H9 (cell line): Measurements from ENCODE around the gene ATP13A4. TPM values are rescaled to one million over a fixed set of nuclear protein-coding genes. Genes with fewer than 3 reads are reported as not detected.

Source experiments
- DNase-seq: peaks from one replicate; pipeline ENCODE4 v3.0.0-alpha.2; 2017
- H2AFZ ChIP-seq: one replicate; pipeline ENCODE4 v1.6.1; 2013; ENCODE audit warnings: mild to moderate bottlenecking, low read length, control low read depth, moderate library complexity
- H2AK5ac ChIP-seq: 2 replicates; pipeline ENCODE4 v1.6.1; 2013; ENCODE audit warnings: low read length, control low read depth, mixed read lengths; ENCODE audit not compliant: insufficient read length
- H2BK120ac ChIP-seq: one replicate; pipeline ENCODE4 v1.6.1; 2013; ENCODE audit warnings: low read depth, mild to moderate bottlenecking, low read length, control low read depth, inconsistent platforms; ENCODE audit not compliant: poor library complexity, severe bottlenecking
- H2BK12ac ChIP-seq: 2 replicates; pipeline ENCODE4 v1.6.1; 2013; ENCODE audit warnings: low read length, control low read depth, mixed read lengths, low read depth; ENCODE audit not compliant: insufficient read length
- H2BK15ac ChIP-seq: 2 replicates; pipeline ENCODE4 v1.6.1; 2013; ENCODE audit warnings: low read depth, low read length, control low read depth
- H2BK20ac ChIP-seq: one replicate; pipeline ENCODE4 v1.6.1; 2013; ENCODE audit warnings: low read depth, mild to moderate bottlenecking, low read length, control low read depth, inconsistent platforms; ENCODE audit not compliant: poor library complexity, severe bottlenecking
- H2BK5ac ChIP-seq: 2 replicates; pipeline ENCODE4 v1.6.1; 2013; ENCODE audit warnings: low read length, control low read depth, mixed read lengths; ENCODE audit not compliant: insufficient read length
- H3K14ac ChIP-seq: 2 replicates; pipeline ENCODE4 v1.6.1; 2013; ENCODE audit warnings: low read length, control low read depth; ENCODE audit not compliant: insufficient read depth
- H3K18ac ChIP-seq: 2 replicates; pipeline ENCODE4 v1.6.1; 2013; ENCODE audit warnings: low read depth, mild to moderate bottlenecking, mixed read lengths, low read length, control low read depth; ENCODE audit not compliant: insufficient read length
- H3K23ac ChIP-seq: 2 replicates; pipeline ENCODE4 v1.6.1; 2013; ENCODE audit warnings: low read length, control low read depth, mixed read lengths, low read depth; ENCODE audit not compliant: insufficient read length
- H3K23me2 ChIP-seq: 2 replicates; pipeline ENCODE4 v1.6.1; 2013; ENCODE audit warnings: low read depth, mild to moderate bottlenecking, mixed read lengths, low read length, control low read depth; ENCODE audit not compliant: insufficient read length, poor library complexity, severe bottlenecking
- H3K27ac ChIP-seq: 2 replicates; pipeline ENCODE4 v1.5.1; 2013; ENCODE audit warnings: low read length, control low read depth, mixed read lengths, low read depth; ENCODE audit not compliant: insufficient read length
- H3K27me3 ChIP-seq: 2 replicates; pipeline ENCODE4 v1.6.1; 2013; ENCODE audit warnings: low read length, control low read depth, inconsistent platforms; ENCODE audit not compliant: insufficient read depth
- H3K4ac ChIP-seq: 2 replicates; pipeline ENCODE4 v1.6.1; 2013; ENCODE audit warnings: low read depth, mild to moderate bottlenecking, control low read depth, inconsistent platforms, low read length, moderate library complexity
- H3K4me1 ChIP-seq: 2 replicates; pipeline ENCODE4 v1.6.1; 2013; ENCODE audit warnings: low read length, control low read depth, inconsistent platforms; ENCODE audit not compliant: insufficient read depth
- H3K4me2 ChIP-seq: 2 replicates; pipeline ENCODE4 v1.6.1; 2013; ENCODE audit warnings: low read length, control low read depth, mixed read lengths; ENCODE audit not compliant: insufficient read length, insufficient read depth
- H3K56ac ChIP-seq: 2 replicates; pipeline ENCODE4 v1.6.1; 2013; ENCODE audit warnings: low read depth, mild to moderate bottlenecking, mixed read lengths, low read length, control low read depth; ENCODE audit not compliant: insufficient read length
- H3K79me1 ChIP-seq: 2 replicates; pipeline ENCODE4 v1.6.1; 2013; ENCODE audit warnings: low read depth, mild to moderate bottlenecking, moderate library complexity, low read length, control low read depth, inconsistent platforms; ENCODE audit not compliant: insufficient read depth, poor library complexity, severe bottlenecking
- H3K79me2 ChIP-seq: 2 replicates; pipeline ENCODE4 v1.6.1; 2013; ENCODE audit warnings: low read length, control low read depth, inconsistent platforms; ENCODE audit not compliant: insufficient read depth
- H3K9ac ChIP-seq: 2 replicates; pipeline ENCODE4 v1.6.1; 2013; ENCODE audit warnings: low read length, control low read depth, mixed read lengths; ENCODE audit not compliant: insufficient read length; ENCODE audit errors: extremely low read depth
- H3K9me3 ChIP-seq: one replicate; pipeline ENCODE4 v1.6.1; 2013; ENCODE audit warnings: low read depth, low read length, inconsistent platforms; ENCODE audit not compliant: control insufficient read depth
- H3T11ph ChIP-seq: one replicate; pipeline ENCODE4 v1.6.1; 2013; ENCODE audit warnings: mild to moderate bottlenecking, low read length, control low read depth, inconsistent platforms
- H4K20me1 ChIP-seq: one replicate; pipeline ENCODE4 v1.6.1; 2013; ENCODE audit not compliant: control insufficient read depth, insufficient read length, insufficient read depth
- H4K5ac ChIP-seq: 2 replicates; pipeline ENCODE4 v1.6.1; 2013; ENCODE audit warnings: low read depth, mild to moderate bottlenecking, mixed read lengths, low read length, control low read depth; ENCODE audit not compliant: insufficient read length
- H4K8ac ChIP-seq: replicated peaks from 2 replicates; pipeline ENCODE4 v1.6.1; 2013; ENCODE audit warnings: low read length, control low read depth, mixed read lengths, low read depth; ENCODE audit not compliant: insufficient read length
- H4K91ac ChIP-seq: 2 replicates; pipeline ENCODE4 v1.6.1; 2013; ENCODE audit warnings: low read depth, mild to moderate bottlenecking, moderate library complexity, mixed read lengths, low read length, control low read depth; ENCODE audit not compliant: insufficient read length
- H3K27ac Mint-ChIP-seq, 3 experiments: 2 replicates in 2 of 3; 3 replicates in 1 of 3; pipeline ENCODE4 v1.8.0; 2020 to 2021; ENCODE audit warnings: mixed read lengths in 3 of 3, mild to moderate bottlenecking in 1 of 3, moderate library complexity in 1 of 3
- H3K27me3 Mint-ChIP-seq: 2 replicates; pipeline ENCODE4 v1.8.0; 2021; ENCODE audit warnings: low read depth, mild to moderate bottlenecking, moderate library complexity, mixed read lengths
- H3K36me3 Mint-ChIP-seq, 3 experiments: 2 replicates in 2 of 3; 3 replicates in 1 of 3; pipeline ENCODE4 v1.8.0; 2020 to 2021; ENCODE audit warnings: low read depth in 3 of 3, mixed read lengths in 3 of 3; ENCODE audit not compliant: insufficient read depth in 1 of 3
- H3K4me1 Mint-ChIP-seq, 2 experiments: 2 replicates each; pipeline ENCODE4 v1.8.0; 2020; ENCODE audit warnings: mixed read lengths in 2 of 2
- H3K4me3 Mint-ChIP-seq, 2 experiments: 2 replicates in 1 of 2; 3 replicates in 1 of 2; pipeline ENCODE4 v1.8.0; 2020 to 2021; ENCODE audit warnings: mild to moderate bottlenecking in 2 of 2, mixed read lengths in 2 of 2, moderate library complexity in 1 of 2
- H3K9me3 Mint-ChIP-seq, 2 experiments: 2 replicates in 1 of 2; 3 replicates in 1 of 2; pipeline ENCODE4 v1.8.0; 2020; ENCODE audit warnings: mild to moderate bottlenecking in 2 of 2, mixed read lengths in 2 of 2, moderate library complexity in 1 of 2
- CTCF ChIP-seq: fragments of 200-600 bp; sonication (generic); conservative IDR thresholded peaks from 3 replicates; pipeline ENCODE4 v1.8.0; 2021; ENCODE audit warnings: antibody characterized with exemption, mild to moderate bottlenecking
- WGBS: extraction: QIAGEN DNeasy Blood & Tissue Kit; methylation state at CpG from one replicate; pipeline ENCODE4 v1.1.7; 2013; ENCODE audit warnings: missing lambda C conversion rate, low lambda C conversion rate, mixed read lengths; ENCODE audit not compliant: insufficient read length; ENCODE audit errors: extremely low coverage; 5-methylcytosine and 5-hydroxymethylcytosine counted together
- total RNA-seq: library from RNA; stranded (reverse); gene quantifications from 2 replicates; pipeline ENCODE4 v1.2.1, GENCODE V29; 2021

Gene ATP13A4
- total RNA-seq, 1 experiment from 2014 or later: 0.13 TPM

- H4K8ac ChIP-seq: no peak overlapping the region
- no peak overlapping the region for H3T11ph ChIP-seq
- H2AK5ac ChIP-seq: no peak overlapping the region
- TF ChIP-seq CTCF: no peak
- H3K23me2 ChIP-seq: no peaks in the 10 kb centered on the region
- H4K91ac ChIP-seq: no peak overlapping the region
- no peaks in the 10 kb centered on the region for H3K9me3 ChIP-seq
- peaks cover 2% of the 10 kb centered on the region; the same call in 1 of the 2 replicates for H3K4me1 ChIP-seq
- Mint-ChIP-seq H3K4me1 (peaks cover 15 to 16% of the 10 kb centered on the region in 2 experiments), H3K27ac (no peak overlapping the region), H3K9me3 (no peaks in the 10 kb centered on the region), H3K4me3 (no peak overlapping the region), H3K36me3 (no peaks in the 10 kb centered on the region), H3K27me3 (no peaks in the 10 kb centered on the region)
- no peak overlapping the region for H2BK120ac ChIP-seq
- no peak overlapping the region for H3K4me2 ChIP-seq
- no peaks in the 10 kb centered on the region for H3K79me1 ChIP-seq
- no peak overlapping the region for H2BK15ac ChIP-seq
- no peak overlapping the region for H3K23ac ChIP-seq
- no peak overlapping the region for H2BK12ac ChIP-seq
- H4K20me1 ChIP-seq: no peaks in the 10 kb centered on the region
- DNase-seq: no peak
- H4K5ac ChIP-seq: no peak overlapping the region
- WGBS: no CpG with 5 or more reads among the region's 2 CpGs
- H3K79me2 ChIP-seq: no peaks in the 10 kb centered on the region
- no peak overlapping the region for H3K9ac ChIP-seq
- H3K27ac ChIP-seq: no peak overlapping the region
- H2AFZ ChIP-seq: no peak overlapping the region
- no peak overlapping the region for H3K56ac ChIP-seq
- H3K4ac ChIP-seq: no peak overlapping the region
- no peaks in the 10 kb centered on the region for H3K27me3 ChIP-seq
- no peak overlapping the region for H2BK5ac ChIP-seq
- no peak overlapping the region for H3K18ac ChIP-seq
- H2BK20ac ChIP-seq: no peak overlapping the region
- no peak overlapping the region for H3K14ac ChIP-seq
Measured at GRCh38 chr3:193403307-193403706, 151.4 kb downstream of the ATP13A4 start.
